Right atrium auricular region (tissue), 2 donors: Measurements from ENCODE around the gene MYO10. TPM values are rescaled to one million over a fixed set of nuclear protein-coding genes. Genes with fewer than 3 reads are reported as not detected.

Source experiments
- DNase-seq: peaks from one replicate; pipeline ENCODE4 v3.0.0-alpha.2; 2019; ENCODE audit warnings: low spot score
- H3K27ac ChIP-seq, 2 donors: fragments of 200-600 bp; sonication (generic); 1 replicate in 1 of 2; 2 replicates in 1 of 2; pipeline ENCODE4 v1.5.1; 2016 to 2019
- H3K27me3 ChIP-seq, 2 donors: fragments of 200-600 bp; sonication (generic); one replicate each; pipeline versions ENCODE4 v1.5.1 to v1.6.0; 2017 to 2019
- H3K36me3 ChIP-seq: fragments of 200-600 bp; sonication (generic); one replicate; pipeline ENCODE4 v1.5.1; 2016
- H3K4me1 ChIP-seq, 2 donors: fragments of 200-600 bp; sonication (generic); one replicate each; pipeline versions ENCODE4 v1.5.1 to v1.6.0; 2017 to 2019
- H3K4me3 ChIP-seq, 2 donors: fragments of 200-600 bp; sonication (generic); 1 replicate in 1 of 2; 2 replicates in 1 of 2; pipeline ENCODE4 v1.5.1; 2017 to 2019; ENCODE audit warnings: mild to moderate bottlenecking in 1 of 2, moderate library complexity in 1 of 2
- H3K9me3 ChIP-seq, 2 donors: fragments of 200-600 bp; sonication (generic); one replicate each; pipeline ENCODE4 v1.5.1; 2019
- CTCF ChIP-seq, 2 donors: fragments of 200-600 bp; sonication (generic); IDR thresholded peaks; one replicate each; pipeline ENCODE4 v1.5.1; 2019; ENCODE audit warnings: antibody characterized with exemption in 2 of 2
- total RNA-seq, 2 donors: library from RNA; depleted of rRNA; stranded (reverse); fragments of >200 nt; gene quantifications; one replicate each; pipeline ENCODE4 v1.1.0, GENCODE V29; 2016

The MYO10 gene
- total RNA-seq, 2 donors from 2014 or later: 3.8 to 5.5 TPM

GRCh38 chr5:16674750-16675149, 261.3 kb downstream of the MYO10 start:
- H3K27ac ChIP-seq: no peak overlapping the region
- H3K27me3 ChIP-seq: no peaks in the 10 kb centered on the region
- H3K36me3 ChIP-seq: no peaks in the 10 kb centered on the region
- no peaks in the 10 kb centered on the region for H3K9me3 ChIP-seq
- DNase-seq: no peak
- H3K4me1 ChIP-seq: no peaks in the 10 kb centered on the region
- TF ChIP-seq CTCF (IDR thresholded peaks at IDR 0.05): no peak
- no peak overlapping the region for H3K4me3 ChIP-seq

- H3K27ac ChIP-seq: no peak overlapping the region
- no peaks in the 10 kb centered on the region for H3K9me3 ChIP-seq
- H3K27me3 ChIP-seq: no peaks in the 10 kb centered on the region
- no peak overlapping the region for H3K4me3 ChIP-seq
- no peaks in the 10 kb centered on the region for H3K36me3 ChIP-seq
- no peak for DNase-seq
- H3K4me1 ChIP-seq: no peaks in the 10 kb centered on the region
- no peak for TF ChIP-seq CTCF (IDR thresholded peaks at IDR 0.05)
Observed at GRCh38 chr5:16673241-16674201, 262.6 kb downstream of the MYO10 start.

GRCh38 chr5:16671208-16671607, 264.9 kb downstream of the MYO10 start:
- DNase-seq: no peak
- no peaks in the 10 kb centered on the region for H3K9me3 ChIP-seq
- TF ChIP-seq CTCF (IDR thresholded peaks at IDR 0.05): no peak
- no peaks in the 10 kb centered on the region for H3K27me3 ChIP-seq
- no peak overlapping the region for H3K27ac ChIP-seq
- no peak overlapping the region for H3K4me3 ChIP-seq
- H3K4me1 ChIP-seq: peaks cover 0 to 15% of the 10 kb centered on the region in 2 donors
- no peaks in the 10 kb centered on the region for H3K36me3 ChIP-seq

- Histone ChIP-seq H3K4me3 (no peak overlapping the region), H3K27me3 (no peaks in the 10 kb centered on the region), H3K36me3 (no peaks in the 10 kb centered on the region), H3K27ac (no peak overlapping the region), H3K9me3 (no peaks in the 10 kb centered on the region), H3K4me1 (peaks cover 0 to 21% of the 10 kb centered on the region in 2 donors)
- no peak for DNase-seq
- no peak for TF ChIP-seq CTCF (IDR thresholded peaks at IDR 0.05)
Observed at GRCh38 chr5:16669776-16670175, 266.3 kb downstream of the MYO10 start.

- no peak for TF ChIP-seq CTCF (IDR thresholded peaks at IDR 0.05)
- no peaks in the 10 kb centered on the region for H3K36me3 ChIP-seq
- H3K9me3 ChIP-seq: no peaks in the 10 kb centered on the region
- no peak overlapping the region for H3K27ac ChIP-seq
- H3K27me3 ChIP-seq: no peaks in the 10 kb centered on the region
- no peak for DNase-seq
- no peak overlapping the region for H3K4me3 ChIP-seq
- H3K4me1 ChIP-seq: peaks cover 0 to 21% of the 10 kb centered on the region in 2 donors
Observed at GRCh38 chr5:16668631-16669030, 267.5 kb downstream of the MYO10 start.
